OCI-LY7 (cell line): ENCODE measurements around the gene ACAN. TPM values are rescaled to one million over a fixed set of nuclear protein-coding genes. Genes with fewer than 3 reads are reported as not detected.

Source experiments
- BruUV-seq: library from RNA; stranded (reverse); fragments of 400-500 nt; replicated peaks from 2 replicates; lab custom pipeline; 2021; lab: Mats Ljungman, UMichigan
- CTCF ChIA-PET: fragments of 300-600 bp; sonication (Branson Sonifier 250); formaldehyde crosslinking; loops from one replicate; lab custom pipeline; 2022; ENCODE audit warnings: antibody characterized with exemption; ENCODE audit not compliant: unreplicated experiment; lab: Charles Lee
- POLR2A ChIA-PET: fragments of 300-600 bp; sonication (Branson Sonifier 250); formaldehyde crosslinking; loops from one replicate; lab custom pipeline; 2022; ENCODE audit warnings: antibody characterized with exemption; lab: Charles Lee
- DNase-seq: peaks from one replicate; pipeline ENCODE4 v3.0.0-alpha.2; 2015; ENCODE audit warnings: low spot score
- H2AFZ ChIP-seq: fragments of 200-600 bp; sonication (generic), shearing (Covaris generic); 2 replicates; pipeline ENCODE4 v1.6.1; 2014; ENCODE audit warnings: mild to moderate bottlenecking, antibody characterized with exemption, low read length, moderate library complexity
- H3K27ac ChIP-seq: fragments of 200-600 bp; sonication (generic); 2 replicates; pipeline ENCODE4 v1.5.1; 2014; ENCODE audit warnings: mixed run types, low read depth, mild to moderate bottlenecking, moderate library complexity, low read length, inconsistent platforms; ENCODE audit not compliant: poor library complexity, severe bottlenecking
- H3K36me3 ChIP-seq: fragments of 200-600 bp; sonication (generic); 2 replicates; pipeline ENCODE4 v1.6.1; 2014; ENCODE audit warnings: mild to moderate bottlenecking, antibody characterized with exemption, low read length, moderate library complexity, mixed read lengths; ENCODE audit not compliant: insufficient read depth
- H3K4me1 ChIP-seq: fragments of 200-600 bp; sonication (generic); 2 replicates; pipeline ENCODE4 v1.5.1; 2014; ENCODE audit warnings: mild to moderate bottlenecking, low read length; ENCODE audit not compliant: insufficient read depth, poor library complexity, severe bottlenecking
- H3K4me2 ChIP-seq: fragments of 200-600 bp; sonication (generic); 2 replicates; pipeline ENCODE4 v1.6.1; 2014; ENCODE audit warnings: mild to moderate bottlenecking, low read length
- H3K4me3 ChIP-seq: fragments of 200-600 bp; sonication (generic); 2 replicates; pipeline ENCODE4 v1.5.1; 2014; ENCODE audit warnings: mild to moderate bottlenecking, low read depth, low read length; ENCODE audit not compliant: poor library complexity, severe bottlenecking
- H3K79me2 ChIP-seq: fragments of 200-600 bp; sonication (generic); 2 replicates; pipeline ENCODE4 v1.6.1; 2016; ENCODE audit warnings: low read depth, mild to moderate bottlenecking, low read length, moderate library complexity, mixed read lengths; ENCODE audit not compliant: insufficient read depth
- H3K9me2 ChIP-seq: fragments of 200-600 bp; sonication (generic); 2 replicates; pipeline ENCODE4 v1.6.1; 2016; ENCODE audit warnings: mild to moderate bottlenecking, low read length, mixed read lengths; ENCODE audit not compliant: insufficient read depth
- H3K9me3 ChIP-seq: fragments of 200-600 bp; sonication (generic); 2 replicates; pipeline ENCODE4 v1.6.1; 2014; ENCODE audit warnings: mild to moderate bottlenecking, mixed run types, low read length, mixed read lengths
- H4K20me1 ChIP-seq: fragments of 200-600 bp; sonication (generic); 2 replicates; pipeline ENCODE4 v1.6.1; 2014; ENCODE audit warnings: mild to moderate bottlenecking, antibody characterized with exemption, low read length, moderate library complexity, mixed read lengths; ENCODE audit not compliant: insufficient read depth
- CTCF ChIP-seq: fragments of 200-600 bp; sonication (generic); conservative IDR thresholded peaks from 2 replicates; pipeline ENCODE4 v1.5.1; 2014; ENCODE audit warnings: mild to moderate bottlenecking, antibody characterized with exemption, low read length, moderate library complexity, mixed read lengths
- EZH2phosphoT487 ChIP-seq: fragments of 200-600 bp; sonication (generic); IDR thresholded peaks from 2 replicates; pipeline ENCODE4 v1.6.1; 2018; ENCODE audit warnings: low read depth, borderline replicate concordance, mild to moderate bottlenecking, mixed run types, antibody characterized with exemption, low read length, moderate library complexity, mixed read lengths
- intact Hi-C: fragments of 100-400 bp; cut with micrococcal nuclease; formaldehyde crosslinking; loops from one replicate; pipeline ENCODE4 v1.10.0; 2022; ENCODE audit not compliant: unreplicated experiment
- total RNA-seq, 2 experiments: library from RNA; depleted of rRNA in 1 of 2; stranded (reverse); fragments of >200 nt in 1 of 2; shearing (Covaris generic) in 1 of 2; gene quantifications; 2 replicates each; pipeline ENCODE4 v1.2.3, GENCODE V29; 2014 to 2022

The ACAN gene
- total RNA-seq, 2 experiments from 2014 or later: not detected

GRCh38 chr15:88897142-88897455 is 93.9 kb downstream of the ACAN start:
- Histone ChIP-seq H2AFZ (no peak overlapping the region), H3K4me1 (peaks cover 3% of the 10 kb centered on the region), H3K4me3 (no peak overlapping the region), H3K9me3 (no peaks in the 10 kb centered on the region), H3K27ac (no peak overlapping the region), H4K20me1 (no peaks in the 10 kb centered on the region), H3K4me2 (no peak overlapping the region), H3K36me3 (no peaks in the 10 kb centered on the region), H3K79me2 (no peaks in the 10 kb centered on the region), H3K9me2 (no peaks in the 10 kb centered on the region)
- no peak for DNase-seq
- intact Hi-C loops: no loop called here
- POLR2A ChIA-PET: no interaction called here
- CTCF ChIA-PET: no interaction called here
- no peak for TF ChIP-seq CTCF
- TF ChIP-seq EZH2phosphoT487: no peak
- no TSS peak for BruUV-seq

- no TSS peak for BruUV-seq
- POLR2A ChIA-PET: no interaction called here
- H3K9me3 ChIP-seq: no peaks in the 10 kb centered on the region
- no peak overlapping the region for H3K4me2 ChIP-seq
- H3K27ac ChIP-seq: no peak overlapping the region
- H3K79me2 ChIP-seq: no peaks in the 10 kb centered on the region
- peak; percentile 60 for TF ChIP-seq CTCF
- no peak for TF ChIP-seq EZH2phosphoT487
- no peaks in the 10 kb centered on the region for H3K36me3 ChIP-seq
- intact Hi-C loops: no loop called here
- H3K4me1 ChIP-seq: peaks cover 3% of the 10 kb centered on the region
- CTCF ChIA-PET: no interaction called here
- no peak overlapping the region for H2AFZ ChIP-seq
- H3K9me2 ChIP-seq: no peaks in the 10 kb centered on the region
- H3K4me3 ChIP-seq: no peak overlapping the region
- DNase-seq: peak; percentile 31
- no peaks in the 10 kb centered on the region for H4K20me1 ChIP-seq
These were observed 94.4 kb downstream of the ACAN start for GRCh38 chr15:88897456-88898194.

GRCh38 chr15:88898736-88899135 is 95.5 kb downstream of the ACAN start:
- TF ChIP-seq CTCF (no peak), EZH2phosphoT487 (no peak)
- Histone ChIP-seq H2AFZ (no peak overlapping the region), H3K4me3 (no peak overlapping the region), H3K27ac (no peak overlapping the region), H3K4me1 (peaks cover 3% of the 10 kb centered on the region), H3K79me2 (no peaks in the 10 kb centered on the region), H3K9me2 (no peaks in the 10 kb centered on the region), H3K4me2 (no peak overlapping the region), H4K20me1 (no peaks in the 10 kb centered on the region), H3K36me3 (no peaks in the 10 kb centered on the region), H3K9me3 (no peaks in the 10 kb centered on the region)
- ChIA-PET CTCF (no interaction called here), POLR2A (interaction anchor here (0.7 kb wide), 1 partner anchor 16 kb away, joined by 5 read pairs; no protein-coding TSS in a partner anchor)
- intact Hi-C loops: no loop called here
- DNase-seq: no peak
- no TSS peak for BruUV-seq
